Activated CD8-positive, alpha-beta memory T cell treated with anti-CD3 and anti-CD28 coated beads, Interleukin-2, amount 50 U/mL, for 1 hour (primary cell): ENCODE data around the gene FAM3A.
A peak's percentile ranks its signal among the peaks of the same experiment; 100 is the strongest.

Experiments used
- DNase-seq: peaks from one replicate; pipeline ENCODE4 v3.0.0-alpha.2; 2020; ENCODE audit errors: extremely low read depth

The FAM3A gene

GRCh38 chrX:154478728-154479622 is 37.1 kb downstream of the FAM3A start, which contains the start of gene LAGE3:
TSS of gene LAGE3 (minus strand) at chrX:154479281. CDS start at chrX:154478915, 366 bp downstream.
- DNase-seq: peak; percentile 75

- DNase-seq: no peak
Measured at GRCh38 chrX:154477891-154478477, 38.0 kb downstream of the FAM3A start.

- DNase-seq: no peak
Measured at GRCh38 chrX:154476821-154477220, 39.2 kb downstream of the FAM3A start.

- no peak for DNase-seq
Measured at GRCh38 chrX:154473683-154474082, 42.3 kb downstream of the FAM3A start.

- no peak for DNase-seq
Measured at GRCh38 chrX:154472685-154473632, 43.1 kb downstream of the FAM3A start.

- no peak for DNase-seq
Measured at GRCh38 chrX:154471839-154472684, 44.0 kb downstream of the FAM3A start.

GRCh38 chrX:154470914-154471568 is 45.0 kb downstream of the FAM3A start:
- DNase-seq: no peak

- no peak for DNase-seq
Measured at GRCh38 chrX:154470434-154470833, 45.6 kb downstream of the FAM3A start.

- no peak for DNase-seq
Measured at GRCh38 chrX:154469880-154470279, 46.2 kb downstream of the FAM3A start.

GRCh38 chrX:154469114-154469513 is 46.9 kb downstream of the FAM3A start:
- DNase-seq: no peak

- DNase-seq: no peak
Measured at GRCh38 chrX:154468217-154468616, 47.8 kb downstream of the FAM3A start.

GRCh38 chrX:154467556-154467955 is 48.5 kb downstream of the FAM3A start:
- no peak for DNase-seq

GRCh38 chrX:154466907-154467306 is 49.1 kb downstream of the FAM3A start:
- DNase-seq: no peak

GRCh38 chrX:154466036-154466435 is 50.0 kb downstream of the FAM3A start:
- DNase-seq: no peak

- no peak for DNase-seq
Measured at GRCh38 chrX:154465601-154466000, 50.4 kb downstream of the FAM3A start.

- no peak for DNase-seq
Measured at GRCh38 chrX:154464806-154465365, 51.1 kb downstream of the FAM3A start.

GRCh38 chrX:154463611-154464220 is 52.3 kb downstream of the FAM3A start:
- DNase-seq: no peak

- no peak for DNase-seq
Measured at GRCh38 chrX:154462396-154462795, 53.6 kb downstream of the FAM3A start.

- no peak for DNase-seq
Measured at GRCh38 chrX:154460326-154460725, 55.7 kb downstream of the FAM3A start.

GRCh38 chrX:154459832-154460231 is 56.2 kb downstream of the FAM3A start:
- DNase-seq: no peak
